GM21737 (cell line): ENCODE measurements around the gene SLC6A7.

Experiments
- ATAC-seq: cut with Tn5 transposase; IDR thresholded peaks from one replicate; pipeline ENCODE4 v1.9.1; 2021; ENCODE audit warnings: mild to moderate bottlenecking, moderate library complexity; ENCODE audit not compliant: unreplicated experiment

Gene SLC6A7

GRCh38 chr5:150189728-150190502 lies at the start of gene SLC6A7:
SLC6A7 (plus strand) TSS chr5:150190062; CDS start chr5:150190328, 266 bp downstream.
- ATAC-seq: no peak

GRCh38 chr5:150140830-150141229 lies 49.0 kb upstream of the SLC6A7 start:
- no peak for ATAC-seq

- no peak for ATAC-seq
Measured at GRCh38 chr5:150141544-150142184, 48.2 kb upstream of the SLC6A7 start.

GRCh38 chr5:150142185-150142958 lies 47.5 kb upstream of the SLC6A7 start:
- no peak for ATAC-seq

- ATAC-seq: no peak
Measured at GRCh38 chr5:150142959-150143349, 46.9 kb upstream of the SLC6A7 start.

GRCh38 chr5:150143350-150144245 lies 46.3 kb upstream of the SLC6A7 start:
- ATAC-seq: no peak

- ATAC-seq: no peak
Measured at GRCh38 chr5:150144246-150144801, 45.5 kb upstream of the SLC6A7 start.

- ATAC-seq: no peak
Measured at GRCh38 chr5:150144879-150145278, 45.0 kb upstream of the SLC6A7 start.

GRCh38 chr5:150146235-150146634 lies 43.6 kb upstream of the SLC6A7 start:
- no peak for ATAC-seq

GRCh38 chr5:150146862-150147601 lies 42.8 kb upstream of the SLC6A7 start:
- no peak for ATAC-seq

GRCh38 chr5:150147670-150148069 lies 42.2 kb upstream of the SLC6A7 start:
- no peak for ATAC-seq

GRCh38 chr5:150148117-150148927 lies 41.5 kb upstream of the SLC6A7 start:
- no peak for ATAC-seq

- no peak for ATAC-seq
Measured at GRCh38 chr5:150149618-150150017, 40.2 kb upstream of the SLC6A7 start.

GRCh38 chr5:150152636-150153462 lies 37.0 kb upstream of the SLC6A7 start:
- ATAC-seq: no peak

- ATAC-seq: no peak
Measured at GRCh38 chr5:150153483-150153882, 36.4 kb upstream of the SLC6A7 start.

- ATAC-seq: no peak
Measured at GRCh38 chr5:150153957-150154617, 35.8 kb upstream of the SLC6A7 start.

- ATAC-seq: no peak
Measured at GRCh38 chr5:150154618-150155128, 35.2 kb upstream of the SLC6A7 start.
